WTC11 (cell line): Measurements from ENCODE around the gene PCDHGC4. TPM values are rescaled to one million over a fixed set of nuclear protein-coding genes. Genes with fewer than 3 reads are reported as not detected.

Source experiments
- CREM ChIP-seq: sonication (generic); formaldehyde crosslinking; IDR thresholded peaks from 2 replicates; pipeline ENCODE4 v1.8.1; 2022; ENCODE audit warnings: mild to moderate bottlenecking, missing genetic modification reagents, moderate library complexity
- EMX1 ChIP-seq: fragments of 250-450 bp; sonication (Bioruptor Pico); IDR thresholded peaks from 2 replicates; pipeline ENCODE4 v1.8.0; 2021; ENCODE audit warnings: mild to moderate bottlenecking
- ETV6 ChIP-seq: sonication (generic); formaldehyde crosslinking; IDR thresholded peaks from 2 replicates; pipeline ENCODE4 v1.8.1; 2022; ENCODE audit warnings: mild to moderate bottlenecking, missing genetic modification reagents
- FOXK1 ChIP-seq: sonication (generic); formaldehyde crosslinking; IDR thresholded peaks from 2 replicates; pipeline ENCODE4 v1.8.0; 2022; ENCODE audit warnings: mild to moderate bottlenecking, moderate library complexity, missing genetic modification reagents
- GTF2I ChIP-seq: fragments of 250-450 bp; sonication (Bioruptor Pico); conservative IDR thresholded peaks from 2 replicates; pipeline ENCODE4 v1.4.0; 2021; ENCODE audit warnings: mild to moderate bottlenecking
- IRF2 ChIP-seq: sonication (generic); formaldehyde crosslinking; IDR thresholded peaks from 2 replicates; pipeline ENCODE4 v1.8.0; 2022; ENCODE audit warnings: low read depth, missing genetic modification reagents, borderline replicate concordance
- KAT7 ChIP-seq: sonication (generic); formaldehyde crosslinking; IDR thresholded peaks from 2 replicates; pipeline ENCODE4 v1.8.1; 2023; ENCODE audit warnings: missing genetic modification reagents, mild to moderate bottlenecking, borderline replicate concordance
- MYBL2 ChIP-seq: sonication (generic); formaldehyde crosslinking; IDR thresholded peaks from 2 replicates; pipeline ENCODE4 v1.8.1; 2023; ENCODE audit warnings: mild to moderate bottlenecking, moderate library complexity, missing genetic modification reagents
- NFE2L1 ChIP-seq: sonication (generic); formaldehyde crosslinking; IDR thresholded peaks from 2 replicates; pipeline ENCODE4 v1.8.1; 2023; ENCODE audit warnings: missing genetic modification reagents
- SP1 ChIP-seq: sonication (generic); formaldehyde crosslinking; conservative IDR thresholded peaks from 2 replicates; pipeline ENCODE4 v1.8.1; 2022; ENCODE audit warnings: missing genetic modification reagents
- ZNF232 ChIP-seq: sonication (generic); formaldehyde crosslinking; IDR thresholded peaks from 2 replicates; pipeline ENCODE4 v1.8.0; 2022; ENCODE audit warnings: mild to moderate bottlenecking, missing genetic modification reagents
- ZNF416 ChIP-seq: fragments of 250-450 bp; sonication (Bioruptor Pico); IDR thresholded peaks from 2 replicates; pipeline ENCODE4 v1.9.0; 2021; ENCODE audit warnings: mild to moderate bottlenecking, inconsistent platforms
- total RNA-seq: library from RNA; stranded (reverse); gene quantifications from 3 replicates; pipeline ENCODE4 v1.2.3, GENCODE V29; 2021
- TF ChIP-seq, protein P1 (sequence below): sonication (generic); formaldehyde crosslinking; IDR thresholded peaks from 2 replicates; pipeline ENCODE4 v1.8.0; 2022; ENCODE audit warnings: mild to moderate bottlenecking, missing genetic modification reagents
- TF ChIP-seq, protein P2 (sequence below): sonication (generic); formaldehyde crosslinking; IDR thresholded peaks from 2 replicates; pipeline ENCODE4 v1.8.1; 2023; ENCODE audit warnings: mild to moderate bottlenecking, missing genetic modification reagents, moderate library complexity
- TF ChIP-seq, protein P3 (sequence below): sonication (generic); formaldehyde crosslinking; IDR thresholded peaks from 2 replicates; pipeline ENCODE4 v1.8.1; 2022; ENCODE audit warnings: missing genetic modification reagents, borderline replicate concordance
- TF ChIP-seq, protein P4 (sequence below): sonication (generic); formaldehyde crosslinking; IDR thresholded peaks from 2 replicates; pipeline ENCODE4 v1.8.1; 2023; ENCODE audit warnings: mild to moderate bottlenecking, moderate library complexity, missing genetic modification reagents
- TF ChIP-seq, protein P5 (sequence below): sonication (generic); formaldehyde crosslinking; IDR thresholded peaks from 2 replicates; pipeline ENCODE4 v1.8.0; 2023; ENCODE audit warnings: mild to moderate bottlenecking, missing genetic modification reagents
- TF ChIP-seq, protein P6 (sequence below): sonication (generic); formaldehyde crosslinking; IDR thresholded peaks from 2 replicates; pipeline ENCODE4 v1.8.1; 2023; ENCODE audit warnings: mild to moderate bottlenecking, missing genetic modification reagents

Gene PCDHGC4
- total RNA-seq, 1 experiment from 2014 or later, result 6.1 TPM

DNA sequence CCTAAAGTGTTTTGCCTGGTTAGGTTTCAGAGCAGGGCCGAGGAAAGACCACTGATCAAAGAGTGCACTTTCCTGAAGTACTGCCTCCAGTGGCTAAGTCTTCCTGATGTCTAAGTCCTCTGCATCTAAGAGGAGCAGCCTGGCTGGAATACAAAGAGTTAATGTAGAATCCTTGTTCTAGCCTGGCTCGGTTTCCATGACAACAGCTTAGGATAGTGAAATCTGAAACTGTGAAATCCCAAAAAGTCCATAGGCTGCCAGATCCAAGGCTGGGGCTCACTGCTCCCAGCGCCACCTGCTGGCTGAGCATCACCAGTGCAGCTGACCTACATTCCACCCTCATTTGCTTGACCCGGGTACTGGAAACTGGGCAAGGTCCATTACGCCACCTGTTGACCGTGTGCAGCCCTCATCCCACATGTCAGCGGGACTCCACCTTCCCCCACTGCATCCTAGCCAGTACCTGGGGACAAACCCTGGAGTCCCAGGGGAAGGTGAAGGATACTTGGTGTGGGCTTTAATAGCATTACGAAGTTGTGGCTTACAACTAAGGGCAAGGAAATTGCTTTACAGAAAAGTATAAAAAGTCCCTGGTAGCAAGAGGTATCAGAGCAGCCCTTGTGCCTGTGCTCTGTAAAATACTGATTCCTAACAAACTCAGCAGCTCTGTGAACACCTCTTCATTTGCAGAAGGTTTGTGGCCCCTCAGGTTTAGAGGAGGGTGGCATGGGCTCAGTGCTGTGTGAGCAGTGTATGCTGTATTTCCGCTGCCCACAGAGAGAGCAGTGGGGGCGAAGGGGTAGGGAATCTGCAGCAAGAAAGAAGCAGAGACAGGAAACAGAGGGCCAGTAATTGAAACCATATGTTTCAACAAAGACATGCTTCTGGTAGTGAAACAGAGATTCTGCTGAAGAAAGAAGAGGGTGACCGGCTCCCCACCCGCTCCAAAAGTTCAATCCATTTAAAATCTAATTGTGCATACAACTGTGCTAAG is 40.1 kb downstream of the PCDHGC4 start (continued):
- TF ChIP-seq, protein P1, sequence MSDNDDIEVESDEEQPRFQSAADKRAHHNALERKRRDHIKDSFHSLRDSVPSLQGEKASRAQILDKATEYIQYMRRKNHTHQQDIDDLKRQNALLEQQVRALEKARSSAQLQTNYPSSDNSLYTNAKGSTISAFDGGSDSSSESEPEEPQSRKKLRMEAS, result no peak
- TF ChIP-seq, protein P2, sequence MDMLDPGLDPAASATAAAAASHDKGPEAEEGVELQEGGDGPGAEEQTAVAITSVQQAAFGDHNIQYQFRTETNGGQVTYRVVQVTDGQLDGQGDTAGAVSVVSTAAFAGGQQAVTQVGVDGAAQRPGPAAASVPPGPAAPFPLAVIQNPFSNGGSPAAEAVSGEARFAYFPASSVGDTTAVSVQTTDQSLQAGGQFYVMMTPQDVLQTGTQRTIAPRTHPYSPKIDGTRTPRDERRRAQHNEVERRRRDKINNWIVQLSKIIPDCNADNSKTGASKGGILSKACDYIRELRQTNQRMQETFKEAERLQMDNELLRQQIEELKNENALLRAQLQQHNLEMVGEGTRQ, result 0 out of 2 replicates have a peak, but pooled peaks have one; percentile 29
- TF ChIP-seq, protein P3, sequence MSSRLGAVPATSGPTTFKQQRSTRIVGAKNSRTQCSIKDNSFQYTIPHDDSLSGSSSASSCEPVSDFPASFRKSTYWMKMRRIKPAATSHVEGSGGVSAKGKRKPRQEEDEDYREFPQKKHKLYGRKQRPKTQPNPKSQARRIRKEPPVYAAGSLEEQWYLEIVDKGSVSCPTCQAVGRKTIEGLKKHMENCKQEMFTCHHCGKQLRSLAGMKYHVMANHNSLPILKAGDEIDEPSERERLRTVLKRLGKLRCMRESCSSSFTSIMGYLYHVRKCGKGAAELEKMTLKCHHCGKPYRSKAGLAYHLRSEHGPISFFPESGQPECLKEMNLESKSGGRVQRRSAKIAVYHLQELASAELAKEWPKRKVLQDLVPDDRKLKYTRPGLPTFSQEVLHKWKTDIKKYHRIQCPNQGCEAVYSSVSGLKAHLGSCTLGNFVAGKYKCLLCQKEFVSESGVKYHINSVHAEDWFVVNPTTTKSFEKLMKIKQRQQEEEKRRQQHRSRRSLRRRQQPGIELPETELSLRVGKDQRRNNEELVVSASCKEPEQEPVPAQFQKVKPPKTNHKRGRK (CRISPR knock-in tag), result no peak
- TF ChIP-seq, protein P4, sequence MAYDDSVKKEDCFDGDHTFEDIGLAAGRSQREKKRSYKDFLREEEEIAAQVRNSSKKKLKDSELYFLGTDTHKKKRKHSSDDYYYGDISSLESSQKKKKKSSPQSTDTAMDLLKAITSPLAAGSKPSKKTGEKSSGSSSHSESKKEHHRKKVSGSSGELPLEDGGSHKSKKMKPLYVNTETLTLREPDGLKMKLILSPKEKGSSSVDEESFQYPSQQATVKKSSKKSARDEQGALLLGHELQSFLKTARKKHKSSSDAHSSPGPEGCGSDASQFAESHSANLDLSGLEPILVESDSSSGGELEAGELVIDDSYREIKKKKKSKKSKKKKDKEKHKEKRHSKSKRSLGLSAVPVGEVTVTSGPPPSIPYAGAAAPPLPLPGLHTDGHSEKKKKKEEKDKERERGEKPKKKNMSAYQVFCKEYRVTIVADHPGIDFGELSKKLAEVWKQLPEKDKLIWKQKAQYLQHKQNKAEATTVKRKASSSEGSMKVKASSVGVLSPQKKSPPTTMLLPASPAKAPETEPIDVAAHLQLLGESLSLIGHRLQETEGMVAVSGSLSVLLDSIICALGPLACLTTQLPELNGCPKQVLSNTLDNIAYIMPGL (CRISPR knock-in tag), result peak; percentile 77; the same call in 1 of the 2 replicates
- no peak for TF ChIP-seq GTF2I (CRISPR knock-in tag)
- TF ChIP-seq, protein P5, sequence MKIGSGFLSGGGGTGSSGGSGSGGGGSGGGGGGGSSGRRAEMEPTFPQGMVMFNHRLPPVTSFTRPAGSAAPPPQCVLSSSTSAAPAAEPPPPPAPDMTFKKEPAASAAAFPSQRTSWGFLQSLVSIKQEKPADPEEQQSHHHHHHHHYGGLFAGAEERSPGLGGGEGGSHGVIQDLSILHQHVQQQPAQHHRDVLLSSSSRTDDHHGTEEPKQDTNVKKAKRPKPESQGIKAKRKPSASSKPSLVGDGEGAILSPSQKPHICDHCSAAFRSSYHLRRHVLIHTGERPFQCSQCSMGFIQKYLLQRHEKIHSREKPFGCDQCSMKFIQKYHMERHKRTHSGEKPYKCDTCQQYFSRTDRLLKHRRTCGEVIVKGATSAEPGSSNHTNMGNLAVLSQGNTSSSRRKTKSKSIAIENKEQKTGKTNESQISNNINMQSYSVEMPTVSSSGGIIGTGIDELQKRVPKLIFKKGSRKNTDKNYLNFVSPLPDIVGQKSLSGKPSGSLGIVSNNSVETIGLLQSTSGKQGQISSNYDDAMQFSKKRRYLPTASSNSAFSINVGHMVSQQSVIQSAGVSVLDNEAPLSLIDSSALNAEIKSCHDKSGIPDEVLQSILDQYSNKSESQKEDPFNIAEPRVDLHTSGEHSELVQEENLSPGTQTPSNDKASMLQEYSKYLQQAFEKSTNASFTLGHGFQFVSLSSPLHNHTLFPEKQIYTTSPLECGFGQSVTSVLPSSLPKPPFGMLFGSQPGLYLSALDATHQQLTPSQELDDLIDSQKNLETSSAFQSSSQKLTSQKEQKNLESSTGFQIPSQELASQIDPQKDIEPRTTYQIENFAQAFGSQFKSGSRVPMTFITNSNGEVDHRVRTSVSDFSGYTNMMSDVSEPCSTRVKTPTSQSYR (CRISPR knock-in tag), result 0 out of 2 replicates have a peak, but pooled peaks have one; percentile 50
- peak; percentile 72 for TF ChIP-seq SP1 (CRISPR knock-in tag)
- no peak for TF ChIP-seq NFE2L1 (CRISPR knock-in tag)
- no peak for TF ChIP-seq KAT7 (CRISPR knock-in tag)
- no peak for TF ChIP-seq EMX1 (CRISPR knock-in tag)
- 0 out of 2 replicates have a peak, but pooled peaks have one; percentile 41 for TF ChIP-seq FOXK1
- TF ChIP-seq IRF2, result no peak
- TF ChIP-seq ZNF232, result no peak
- no peak for TF ChIP-seq CREM (CRISPR knock-in tag)
- TF ChIP-seq ETV6 (CRISPR knock-in tag), result 0 out of 2 replicates have a peak, but pooled peaks have one; percentile 13
- TF ChIP-seq, protein P6, sequence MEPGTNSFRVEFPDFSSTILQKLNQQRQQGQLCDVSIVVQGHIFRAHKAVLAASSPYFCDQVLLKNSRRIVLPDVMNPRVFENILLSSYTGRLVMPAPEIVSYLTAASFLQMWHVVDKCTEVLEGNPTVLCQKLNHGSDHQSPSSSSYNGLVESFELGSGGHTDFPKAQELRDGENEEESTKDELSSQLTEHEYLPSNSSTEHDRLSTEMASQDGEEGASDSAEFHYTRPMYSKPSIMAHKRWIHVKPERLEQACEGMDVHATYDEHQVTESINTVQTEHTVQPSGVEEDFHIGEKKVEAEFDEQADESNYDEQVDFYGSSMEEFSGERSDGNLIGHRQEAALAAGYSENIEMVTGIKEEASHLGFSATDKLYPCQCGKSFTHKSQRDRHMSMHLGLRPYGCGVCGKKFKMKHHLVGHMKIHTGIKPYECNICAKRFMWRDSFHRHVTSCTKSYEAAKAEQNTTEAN (CRISPR knock-in tag), result no peak
- TF ChIP-seq MYBL2 (CRISPR knock-in tag), result no peak
- no peak for TF ChIP-seq ZNF416 (CRISPR knock-in tag)
- TF ChIP-seq, all 79 proteins: peak for 13
